ENCODE measurements around the gene CDH20. TPM values are rescaled to one million over a fixed set of nuclear protein-coding genes. Genes with fewer than 3 reads are reported as not detected.

CDH20 gene
- 10 to 100 TPM in 1 of 4 donors, 1 to 10 TPM in 2, not detected in 1; 1.4 to 17.7 (median 5.1) TPM for total RNA-seq

DNA sequence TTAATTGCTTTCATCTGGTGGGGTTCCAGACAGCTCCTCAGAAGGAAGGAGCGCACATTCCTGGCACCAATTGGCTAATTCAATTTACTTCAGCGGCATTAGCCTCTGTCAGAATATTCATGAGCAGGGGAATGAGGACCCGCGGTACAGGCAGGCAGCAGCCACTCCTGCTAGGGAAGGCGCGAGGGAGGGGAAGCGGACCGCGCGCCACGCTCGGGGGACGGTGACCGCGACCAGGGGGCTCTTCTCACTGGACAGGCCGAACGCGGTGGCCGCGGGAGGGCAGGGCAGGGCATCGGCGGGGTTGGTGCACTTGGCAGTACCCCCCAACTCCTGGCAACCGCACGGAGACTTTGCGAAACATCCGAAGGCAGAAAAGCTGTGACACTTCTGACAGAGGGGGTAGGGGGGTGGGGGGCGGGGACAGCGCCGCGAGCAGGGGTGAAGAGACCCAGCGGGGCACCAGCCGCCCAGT lies at the start of gene CDH20:
TSS of gene CDH20 (plus strand) at position 160 of the 475 bp plus-strand sequence.
- TF ChIP-seq, protein P1, sequence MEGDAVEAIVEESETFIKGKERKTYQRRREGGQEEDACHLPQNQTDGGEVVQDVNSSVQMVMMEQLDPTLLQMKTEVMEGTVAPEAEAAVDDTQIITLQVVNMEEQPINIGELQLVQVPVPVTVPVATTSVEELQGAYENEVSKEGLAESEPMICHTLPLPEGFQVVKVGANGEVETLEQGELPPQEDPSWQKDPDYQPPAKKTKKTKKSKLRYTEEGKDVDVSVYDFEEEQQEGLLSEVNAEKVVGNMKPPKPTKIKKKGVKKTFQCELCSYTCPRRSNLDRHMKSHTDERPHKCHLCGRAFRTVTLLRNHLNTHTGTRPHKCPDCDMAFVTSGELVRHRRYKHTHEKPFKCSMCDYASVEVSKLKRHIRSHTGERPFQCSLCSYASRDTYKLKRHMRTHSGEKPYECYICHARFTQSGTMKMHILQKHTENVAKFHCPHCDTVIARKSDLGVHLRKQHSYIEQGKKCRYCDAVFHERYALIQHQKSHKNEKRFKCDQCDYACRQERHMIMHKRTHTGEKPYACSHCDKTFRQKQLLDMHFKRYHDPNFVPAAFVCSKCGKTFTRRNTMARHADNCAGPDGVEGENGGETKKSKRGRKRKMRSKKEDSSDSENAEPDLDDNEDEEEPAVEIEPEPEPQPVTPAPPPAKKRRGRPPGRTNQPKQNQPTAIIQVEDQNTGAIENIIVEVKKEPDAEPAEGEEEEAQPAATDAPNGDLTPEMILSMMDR (IDR thresholded peaks at IDR 0.05; ENCODE audit: low read depth), result no peak

DNA sequence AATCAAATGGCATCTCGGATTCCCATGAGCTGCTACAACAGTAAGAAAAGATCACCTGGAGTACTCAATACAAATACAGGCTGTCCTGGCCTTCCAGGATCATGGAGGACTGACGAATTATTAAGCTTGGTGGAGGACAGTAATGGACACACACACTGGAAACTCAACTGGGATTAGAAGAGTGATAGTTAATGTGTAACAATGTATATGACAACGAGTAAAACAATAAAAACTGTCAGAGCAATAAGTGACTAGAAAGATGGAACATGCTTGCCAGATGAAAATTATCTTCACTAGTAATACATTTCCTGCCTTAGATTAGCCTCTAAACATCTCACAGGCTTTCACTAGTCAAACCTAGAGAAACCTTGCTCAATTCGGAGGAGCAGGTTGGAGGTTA lies 49.2 kb upstream of the CDH20 start:
- TF ChIP-seq, protein P1 (IDR thresholded peaks at IDR 0.05; ENCODE audit: low read depth), result no peak

DNA sequence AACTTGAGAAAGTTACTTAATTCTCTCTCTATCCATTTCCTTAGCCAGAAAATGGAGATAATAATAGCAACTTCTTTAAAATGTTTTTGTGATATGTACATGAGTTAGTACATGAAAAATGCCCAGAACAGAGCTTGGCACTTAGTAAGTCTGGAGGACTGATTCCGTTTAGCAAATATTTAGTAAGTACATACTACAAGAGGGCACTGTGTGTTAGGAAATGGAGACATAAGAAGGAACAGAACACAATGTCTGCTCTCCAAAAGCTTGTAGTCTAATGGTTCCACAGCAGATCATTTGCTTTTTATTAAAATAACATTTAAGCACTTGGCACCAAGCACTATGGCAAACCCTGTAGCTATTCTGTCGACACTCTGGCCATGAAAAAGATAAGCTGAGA lies 47.5 kb upstream of the CDH20 start:
- TF ChIP-seq, protein P1 (IDR thresholded peaks at IDR 0.05; ENCODE audit: low read depth), result no peak

DNA sequence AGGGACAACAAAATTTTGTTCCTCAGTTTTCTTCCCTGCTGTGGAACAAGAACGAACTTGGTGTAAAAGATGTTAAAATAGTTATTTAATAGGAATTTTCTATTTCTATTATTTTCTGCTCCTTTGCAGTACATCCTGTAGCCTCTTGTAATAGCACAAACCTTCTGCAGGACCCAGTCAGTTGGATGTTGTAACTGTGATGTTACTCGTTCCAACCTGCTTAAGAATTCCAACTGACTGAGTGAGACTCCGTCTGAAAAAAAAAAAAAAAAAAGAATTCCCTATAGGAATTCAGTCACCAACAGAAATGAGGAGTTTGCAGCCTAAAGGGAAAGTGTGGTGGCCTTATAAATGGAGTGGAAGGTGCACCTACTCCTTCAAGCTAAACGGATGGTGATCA lies 46.4 kb upstream of the CDH20 start:
- TF ChIP-seq, protein P1 (IDR thresholded peaks at IDR 0.05; ENCODE audit: low read depth), result no peak

DNA sequence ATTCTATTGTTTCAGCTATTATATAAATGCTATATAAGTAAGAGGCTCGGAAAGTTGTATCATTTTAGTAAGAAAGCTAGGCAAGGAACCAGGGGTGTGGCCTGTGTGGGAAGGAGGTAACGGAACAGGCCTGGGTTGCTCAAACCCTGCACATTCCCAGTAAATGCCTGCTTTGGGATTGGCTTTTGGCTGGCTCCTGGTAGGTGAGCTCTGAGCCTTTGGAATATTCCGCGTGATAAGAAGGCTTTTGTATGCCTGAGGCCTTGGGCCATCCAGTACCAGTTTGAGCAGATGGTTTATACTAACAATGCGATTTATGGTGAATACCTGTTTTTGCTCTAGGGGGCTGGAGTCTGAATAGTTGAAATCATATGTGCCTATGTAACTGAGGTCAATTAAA lies 42.6 kb upstream of the CDH20 start:
- TF ChIP-seq, protein P1 (IDR thresholded peaks at IDR 0.05; ENCODE audit: low read depth), result no peak

DNA sequence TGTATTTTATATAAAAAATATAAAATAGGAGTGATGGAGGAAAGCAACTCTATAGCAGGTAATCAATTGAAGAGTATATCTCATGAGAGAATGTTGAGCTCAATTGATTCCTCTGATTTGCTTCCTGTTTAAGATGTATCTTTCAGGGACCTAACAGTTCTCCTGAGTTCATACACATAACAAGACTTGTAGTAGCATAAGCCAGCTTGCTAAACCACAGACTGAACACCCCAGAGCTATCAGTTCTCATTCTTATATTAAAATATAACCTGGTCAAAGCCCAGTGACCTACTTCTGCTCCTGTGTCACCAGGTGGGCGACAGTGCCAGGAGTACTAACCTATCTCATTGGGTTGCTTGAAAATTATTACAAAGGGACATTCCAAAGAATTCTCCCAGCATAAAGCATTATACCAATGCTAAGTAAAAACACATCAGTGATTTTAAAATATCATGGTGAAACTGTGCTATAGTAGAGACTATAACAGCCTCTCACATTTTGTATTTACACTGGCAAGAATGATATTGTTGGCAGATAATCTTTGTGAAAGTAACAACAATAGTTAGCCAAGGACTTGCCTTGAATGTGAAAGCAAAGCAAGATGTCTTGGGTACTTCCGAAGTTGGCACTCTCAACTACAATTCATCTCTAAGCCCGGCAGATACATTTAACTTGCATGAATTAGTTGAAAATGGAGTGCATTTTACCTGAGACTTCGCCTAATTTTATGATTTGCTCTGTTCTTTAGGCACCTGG lies 40.8 kb upstream of the CDH20 start:
- TF ChIP-seq, protein P1 (IDR thresholded peaks at IDR 0.05; ENCODE audit: low read depth), result no peak

DNA sequence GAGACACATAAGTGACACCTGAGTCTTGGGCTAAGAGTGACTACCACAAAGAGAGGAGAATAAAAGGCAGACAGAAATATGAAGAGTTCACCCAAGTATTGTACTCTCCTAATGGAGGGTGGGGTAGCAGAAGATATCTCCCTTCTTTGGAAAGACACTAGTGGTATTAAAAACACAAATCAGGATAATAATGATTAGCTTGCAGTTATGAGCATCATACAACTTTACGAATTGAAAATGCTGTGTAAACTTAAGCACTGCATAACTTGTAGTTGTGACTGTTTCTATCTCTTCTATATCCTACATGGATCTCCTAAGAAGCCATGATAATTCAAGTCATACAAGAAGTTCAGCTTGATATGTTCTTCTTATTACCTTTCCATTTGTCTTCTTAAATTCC lies 38.1 kb upstream of the CDH20 start:
- TF ChIP-seq, protein P1 (IDR thresholded peaks at IDR 0.05; ENCODE audit: low read depth), result no peak

Data from subcutaneous adipose tissue (tissue), 4 donors.